ENCODE data around the gene TM4SF4. TPM values are rescaled to one million over a fixed set of nuclear protein-coding genes. Genes with fewer than 3 reads are reported as not detected.
A peak's percentile ranks its signal among the peaks of the same experiment; 100 is the strongest.

The TM4SF4 gene
- total and polyA plus RNA-seq, 2 donors from 2014 or later = 0.92 to 0.94 TPM

- H3K9ac ChIP-seq (ENCODE audit: low read length in 3 of 3) = no peak overlapping the region
- no peak overlapping the region for H3K4me3 ChIP-seq (ENCODE audit: low read length in 3 of 3)
- peak; percentile 9 for TF ChIP-seq CTCF (IDR thresholded peaks at IDR 0.05; ENCODE audit: borderline replicate concordance, extremely low read depth, insufficient read depth)
- H3K9me3 ChIP-seq (ENCODE audit: control insufficient read depth in 2 of 3, insufficient read depth in 1 of 3, low read length in 3 of 3) = no peaks in the 10 kb centered on the region
- H3K27me3 ChIP-seq (ENCODE audit: control insufficient read depth, insufficient read depth, low read length) = no peaks in the 10 kb centered on the region
- DNase-seq (peak in 1 of 5 donors; percentile 19), FAIRE-seq (no peak)
- no peak overlapping the region for H3K27ac ChIP-seq (ENCODE audit: low read depth in 2 of 2, low read length in 2 of 2)
- peaks cover 0 to 5% (median 0%) of the 10 kb centered on the region in 3 donors for H3K4me1 ChIP-seq (ENCODE audit: control insufficient read depth in 2 of 3, insufficient read depth in 2 of 3, low read depth in 1 of 3, low read length in 3 of 3)
- intact Hi-C loops (cut with DNase I) = no loop called here
- no peaks in the 10 kb centered on the region for H3K36me3 ChIP-seq (ENCODE audit: control insufficient read depth in 2 of 3, insufficient read depth in 3 of 3, low read length in 3 of 3)
Observed at GRCh38 chr3:149489060-149489690, 14.7 kb downstream of the TM4SF4 start.

GRCh38 chr3:149490260-149490971, 15.9 kb downstream of the TM4SF4 start:
- peaks cover 0 to 5% (median 0%) of the 10 kb centered on the region in 3 donors for H3K4me1 ChIP-seq (ENCODE audit: control insufficient read depth in 2 of 3, insufficient read depth in 2 of 3, low read depth in 1 of 3, low read length in 3 of 3)
- no peaks in the 10 kb centered on the region for H3K36me3 ChIP-seq (ENCODE audit: control insufficient read depth in 2 of 3, insufficient read depth in 3 of 3, low read length in 3 of 3)
- no peaks in the 10 kb centered on the region for H3K9me3 ChIP-seq (ENCODE audit: control insufficient read depth in 2 of 3, insufficient read depth in 1 of 3, low read length in 3 of 3)
- H3K27ac ChIP-seq (ENCODE audit: low read depth in 2 of 2, low read length in 2 of 2) = no peak overlapping the region
- intact Hi-C loops (cut with DNase I) = no loop called here
- no peak for TF ChIP-seq CTCF (IDR thresholded peaks at IDR 0.05; ENCODE audit: borderline replicate concordance, extremely low read depth, insufficient read depth)
- DNase-seq (no peak), FAIRE-seq (no peak)
- H3K9ac ChIP-seq (ENCODE audit: low read length in 3 of 3) = no peak overlapping the region
- H3K27me3 ChIP-seq (ENCODE audit: control insufficient read depth, insufficient read depth, low read length) = no peaks in the 10 kb centered on the region
- no peak overlapping the region for H3K4me3 ChIP-seq (ENCODE audit: low read length in 3 of 3)

- Histone ChIP-seq H3K9me3 (ENCODE audit: control insufficient read depth in 2 of 3, insufficient read depth in 1 of 3, low read length in 3 of 3) (no peaks in the 10 kb centered on the region), H3K9ac (ENCODE audit: low read length in 3 of 3) (no peak overlapping the region), H3K36me3 (ENCODE audit: control insufficient read depth in 2 of 3, insufficient read depth in 3 of 3, low read length in 3 of 3) (no peaks in the 10 kb centered on the region), H3K27me3 (ENCODE audit: control insufficient read depth, insufficient read depth, low read length) (no peaks in the 10 kb centered on the region), H3K4me1 (ENCODE audit: control insufficient read depth in 2 of 3, insufficient read depth in 2 of 3, low read depth in 1 of 3, low read length in 3 of 3) (peaks cover 0 to 5% (median 0%) of the 10 kb centered on the region in 3 donors), H3K27ac (ENCODE audit: low read depth in 2 of 2, low read length in 2 of 2) (no peak overlapping the region), H3K4me3 (ENCODE audit: low read length in 3 of 3) (no peak overlapping the region)
- DNase-seq (no peak), FAIRE-seq (no peak)
- no peak for TF ChIP-seq CTCF (IDR thresholded peaks at IDR 0.05; ENCODE audit: borderline replicate concordance, extremely low read depth, insufficient read depth)
- intact Hi-C loops (cut with DNase I) = no loop called here
Observed at GRCh38 chr3:149493315-149494021, 19.0 kb downstream of the TM4SF4 start.

Measured in kidney (tissue), 14 donors.